ENCODE measurements around the gene AHCY.
"Not testable (repeated sequence)": the region's sequence is repeated elsewhere in the genome, so short reads cannot be mapped to it uniquely, and the experiment has no call there.

The AHCY gene

DNA sequence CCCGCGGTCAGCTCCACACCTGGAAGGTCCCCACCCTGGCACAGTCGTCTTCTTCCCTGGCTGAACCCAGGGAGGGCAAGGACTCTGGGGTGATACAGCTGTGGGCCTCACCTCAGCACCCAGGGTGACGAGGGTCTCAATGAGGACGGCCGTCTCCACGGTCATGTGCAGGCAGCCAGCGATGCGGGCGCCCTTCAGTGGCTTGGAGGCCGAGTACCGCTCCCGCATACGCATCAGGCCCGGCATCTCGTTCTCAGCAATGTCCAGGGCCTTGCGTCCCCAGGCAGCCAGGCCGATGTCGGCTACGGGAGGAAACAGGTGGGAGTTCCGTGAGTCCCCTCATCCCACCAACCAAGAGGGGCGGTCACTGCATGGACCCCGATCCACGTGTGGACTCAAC, 7.9 kb downstream of the AHCY start:
- DNase-seq: no peak

DNA sequence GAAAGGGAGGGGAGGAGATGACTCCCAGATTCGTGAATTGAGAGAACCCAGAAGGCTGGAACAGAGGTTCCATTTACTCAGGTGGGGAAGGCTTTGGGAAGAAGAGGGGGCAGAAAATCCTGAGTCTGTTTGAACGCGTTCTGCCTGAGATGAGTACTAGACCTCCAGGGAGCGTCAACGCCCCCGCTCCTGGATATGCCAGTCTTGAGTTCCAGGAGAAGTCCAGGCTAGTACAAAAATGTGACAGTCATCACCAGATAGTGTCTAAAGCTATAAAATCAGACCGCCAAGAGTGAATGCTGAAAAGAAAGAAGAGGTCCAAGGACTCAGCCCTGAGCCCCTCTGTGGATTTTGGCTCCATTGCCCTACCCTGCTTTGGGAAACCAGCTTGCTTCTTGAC, 8.6 kb downstream of the AHCY start:
- DNase-seq: no peak

DNA sequence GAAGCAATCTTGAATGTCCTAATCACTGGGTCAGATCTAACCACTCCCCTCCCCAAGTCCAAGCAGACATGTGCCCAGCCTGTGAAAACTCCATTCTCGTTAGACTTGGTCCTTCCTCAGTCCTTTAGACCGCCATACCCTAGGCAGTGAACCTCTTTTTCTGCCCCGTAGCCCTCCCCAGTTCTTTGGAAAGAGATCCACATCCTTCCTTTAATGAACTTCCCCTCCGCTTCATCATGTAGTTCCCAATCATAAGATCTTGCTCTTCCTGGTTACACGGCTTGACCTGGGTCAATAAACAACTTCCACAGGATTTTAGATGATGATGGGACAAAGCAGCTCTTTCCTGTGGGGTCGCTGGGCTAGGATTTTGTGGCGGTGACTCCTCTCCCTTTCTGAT, 9.6 kb downstream of the AHCY start:
- no peak for DNase-seq

DNA sequence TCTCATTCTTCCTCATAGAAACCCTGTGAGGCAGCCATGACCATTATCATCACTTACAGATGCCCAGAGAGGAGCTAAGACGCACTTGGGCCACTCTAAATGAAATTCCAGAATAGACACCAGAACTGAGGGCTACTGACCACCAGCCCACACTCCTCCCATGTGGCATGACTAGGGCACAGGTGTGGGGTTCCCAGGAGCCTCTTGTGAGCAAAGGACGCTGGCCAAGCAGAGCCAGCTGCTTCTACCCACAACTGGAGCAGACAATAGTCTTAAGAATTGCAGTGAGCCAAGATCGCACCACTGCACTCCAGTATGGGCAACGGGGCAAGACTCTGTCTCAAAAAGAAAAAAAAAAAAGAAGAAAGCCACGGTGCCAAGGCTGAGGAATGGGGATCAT, 10.0 kb downstream of the AHCY start:
- no peak for DNase-seq

DNA sequence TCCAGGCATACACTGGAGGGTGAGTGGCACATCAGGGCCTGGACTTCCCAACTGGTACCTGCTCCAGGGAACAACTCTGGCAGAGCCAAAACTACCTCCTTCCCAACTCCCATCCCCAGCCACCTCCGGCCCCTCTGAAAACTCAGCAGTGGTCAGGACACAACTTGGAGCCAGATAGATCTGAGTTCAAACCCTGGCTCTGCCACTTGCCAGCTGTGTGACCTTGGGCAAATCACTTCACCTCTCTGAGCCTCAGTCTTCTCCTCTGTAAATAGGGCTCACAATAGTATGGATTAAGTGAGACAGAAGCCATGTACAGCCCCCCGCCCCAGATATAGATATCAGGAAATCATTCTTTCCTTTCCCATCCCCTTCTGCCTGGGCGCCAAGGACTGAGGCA, 10.7 kb downstream of the AHCY start:
- DNase-seq: no peak

DNA sequence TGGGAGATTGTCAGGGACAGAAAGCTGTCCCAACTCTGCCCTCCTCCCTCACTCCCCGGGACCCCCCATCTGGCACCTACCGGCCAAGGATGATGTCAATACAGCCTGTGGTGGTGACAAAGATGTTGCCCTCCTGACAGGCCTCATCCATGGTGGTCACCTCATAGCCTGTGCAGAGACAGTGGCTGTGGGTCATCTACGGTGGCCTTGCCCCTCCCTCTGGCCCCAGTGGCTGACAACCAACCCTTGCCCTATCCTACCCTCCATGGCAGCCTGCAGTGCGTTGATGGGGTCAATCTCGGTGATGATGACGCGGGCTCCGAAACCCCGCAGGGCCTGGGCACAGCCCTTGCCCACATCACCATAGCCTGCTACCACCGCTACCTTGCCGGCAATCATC, 12.7 kb downstream of the AHCY start:
- DNase-seq: no peak

DNA sequence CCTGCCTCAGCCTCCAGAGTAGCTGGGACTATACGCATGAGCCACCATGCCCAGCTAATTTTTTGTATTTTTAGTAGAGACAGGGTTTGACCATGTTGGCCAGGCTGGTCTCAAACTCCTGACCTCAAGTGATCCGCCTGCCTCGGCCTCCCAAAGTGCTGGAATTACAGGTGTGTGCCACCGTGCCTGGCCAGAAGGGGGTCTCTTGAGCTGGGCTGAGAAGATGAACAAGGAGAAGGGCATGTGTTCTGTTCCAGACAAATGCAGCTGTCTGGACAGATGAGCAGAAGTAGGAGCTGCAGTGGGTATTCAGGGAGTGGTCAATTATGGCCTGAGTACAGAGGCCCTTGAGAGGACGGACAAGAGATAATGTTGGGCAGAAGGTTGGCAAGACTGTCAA, 15.7 kb downstream of the AHCY start:
- not testable (repeated sequence) for DNase-seq

DNA sequence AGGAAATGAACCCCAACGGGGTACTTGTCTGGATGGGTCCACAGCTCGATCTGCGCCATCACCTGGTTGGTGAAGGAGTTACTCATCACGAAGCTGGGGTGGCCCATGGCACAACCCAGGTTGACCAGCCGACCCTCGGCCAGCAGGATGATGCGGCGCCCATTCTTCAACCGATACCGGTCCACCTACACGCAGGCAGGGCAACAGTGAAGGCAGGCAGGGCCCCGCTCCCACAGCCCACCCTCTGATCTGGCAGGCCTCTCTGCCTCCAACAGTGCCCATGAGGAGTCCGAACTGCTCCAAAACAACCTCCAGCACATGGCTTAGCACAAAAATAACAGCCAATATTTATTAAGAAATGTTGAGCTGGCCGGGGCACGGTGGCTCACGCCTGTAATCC, 17.7 kb downstream of the AHCY start:
- no peak for DNase-seq

DNA sequence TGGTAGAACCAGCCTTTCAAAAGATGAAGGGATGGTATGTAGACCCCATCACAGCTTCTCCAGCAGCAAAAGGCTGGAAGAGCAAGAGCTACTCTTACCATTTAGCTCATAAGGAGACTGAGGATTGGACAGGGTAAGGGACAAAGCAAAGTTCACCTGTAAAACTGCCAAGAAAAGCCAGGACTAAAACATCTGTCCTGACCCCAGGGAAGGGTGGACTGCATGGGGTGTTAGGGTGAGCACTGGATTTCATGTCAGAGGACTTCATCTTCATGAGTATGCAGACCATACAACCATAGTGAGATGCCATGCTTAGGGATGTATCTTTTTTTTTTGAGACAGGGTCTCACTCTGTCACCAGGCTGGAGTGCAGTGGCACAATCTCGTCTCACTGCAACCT, 19.3 kb downstream of the AHCY start:
- no peak for DNase-seq

DNA sequence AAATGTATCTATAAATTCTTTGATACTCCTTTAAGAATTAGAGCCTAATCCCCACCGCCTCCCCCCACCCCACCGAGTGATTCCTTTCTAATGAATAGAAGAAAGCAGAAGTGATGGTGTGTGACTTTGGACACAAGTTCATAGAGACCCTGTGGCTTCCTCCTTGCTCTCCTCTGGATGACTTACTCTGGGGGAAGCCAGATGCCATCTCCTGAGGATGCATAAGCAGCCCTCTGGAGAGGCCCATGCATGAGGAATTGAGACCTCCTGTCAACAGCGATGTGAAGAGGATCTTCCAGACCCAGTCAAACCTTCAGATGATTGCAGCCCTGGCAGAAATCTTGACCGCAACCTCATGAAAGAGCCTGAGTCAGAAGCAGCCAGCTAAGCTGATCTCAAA, 21.1 kb downstream of the AHCY start:
- no peak for DNase-seq

DNA sequence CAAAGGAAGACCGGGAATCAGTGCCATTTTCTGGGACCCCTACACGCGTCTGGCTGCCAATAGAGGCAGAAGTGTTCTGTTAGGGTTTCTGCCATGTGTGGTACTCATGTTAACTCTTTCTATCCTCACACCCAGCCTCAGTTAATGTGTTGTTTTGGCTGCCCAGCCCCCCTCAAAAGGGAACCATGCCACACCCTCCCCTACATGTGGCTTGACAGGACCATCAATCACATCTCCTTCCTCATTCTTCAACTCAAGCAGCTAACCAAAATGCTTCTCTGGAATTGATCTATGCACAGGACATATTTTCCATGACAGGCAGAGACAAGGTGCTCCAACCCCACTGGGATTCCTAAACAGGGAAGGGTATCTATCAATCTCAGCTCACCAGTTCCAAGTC, 22.0 kb downstream of the AHCY start:
- DNase-seq: no peak

DNA sequence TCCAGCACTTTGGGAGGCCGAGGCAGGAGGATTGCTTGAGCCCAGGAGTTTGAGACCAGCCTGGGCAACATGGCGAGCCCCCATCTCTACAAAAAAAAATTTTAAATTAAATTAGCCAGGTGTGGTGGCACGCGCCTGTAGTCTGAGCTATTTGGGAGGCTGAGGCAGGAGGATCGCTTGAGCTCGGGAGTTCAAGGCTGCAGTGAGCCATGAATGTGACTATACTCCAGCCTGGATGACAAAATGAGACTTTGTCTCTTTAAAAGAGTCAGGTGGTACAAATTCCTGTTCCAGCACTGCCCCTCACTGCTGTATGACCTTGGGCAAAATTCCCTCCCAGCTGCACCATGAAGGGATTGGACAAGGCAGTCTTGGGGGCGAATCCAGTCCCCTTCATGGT, 28.5 kb downstream of the AHCY start:
- DNase-seq: no peak

DNA sequence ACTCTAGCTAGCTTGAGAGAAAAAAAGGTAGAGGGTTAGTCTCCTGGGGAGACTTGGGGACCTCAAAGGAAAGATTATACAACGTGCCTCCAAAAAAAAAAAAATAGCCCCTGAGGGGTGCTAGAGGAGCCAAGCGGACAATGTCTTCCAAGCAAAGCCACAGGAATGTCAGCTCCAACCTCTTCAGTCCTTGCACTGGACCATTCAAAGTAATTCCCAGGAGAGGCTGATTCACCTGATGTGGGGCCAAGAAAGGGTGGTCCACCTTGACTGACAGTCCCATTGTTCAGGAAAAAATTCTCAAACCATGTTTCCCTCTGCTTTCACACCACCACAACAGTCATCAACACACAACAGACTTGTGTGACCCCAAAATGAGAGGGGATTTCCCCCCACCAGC, 31.2 kb downstream of the AHCY start:
- DNase-seq: peak; percentile 88

DNA sequence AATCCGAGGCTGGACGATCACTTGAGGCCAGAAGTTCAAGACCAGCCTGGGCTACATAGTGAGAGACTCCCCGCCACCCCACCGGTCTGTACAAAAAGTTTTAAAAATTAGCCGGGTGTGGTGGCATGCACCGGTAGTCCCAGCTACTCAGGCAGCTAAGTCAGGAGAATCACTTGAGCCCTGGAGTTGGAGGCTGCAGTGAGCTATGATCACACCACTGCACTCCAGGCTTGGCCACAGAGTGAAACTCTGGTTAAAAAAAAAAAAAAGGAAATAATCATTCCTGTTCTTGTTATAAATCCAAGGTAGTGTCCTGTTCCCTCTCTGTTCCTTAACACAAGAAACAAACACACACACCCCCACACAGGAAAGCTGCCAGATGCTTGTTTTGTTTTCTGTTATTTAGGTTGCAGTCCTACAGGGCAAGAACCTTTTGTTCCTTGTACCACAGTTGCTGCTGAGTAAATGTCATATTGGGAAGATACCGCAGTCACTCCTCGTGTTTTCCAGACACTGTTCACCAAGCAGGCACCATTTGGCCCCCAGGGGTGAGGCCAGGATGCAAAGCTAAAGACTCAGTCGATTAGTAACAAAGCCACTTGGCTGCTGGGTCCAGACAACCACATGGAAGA, 33.0 kb downstream of the AHCY start:
- no peak for DNase-seq

DNA sequence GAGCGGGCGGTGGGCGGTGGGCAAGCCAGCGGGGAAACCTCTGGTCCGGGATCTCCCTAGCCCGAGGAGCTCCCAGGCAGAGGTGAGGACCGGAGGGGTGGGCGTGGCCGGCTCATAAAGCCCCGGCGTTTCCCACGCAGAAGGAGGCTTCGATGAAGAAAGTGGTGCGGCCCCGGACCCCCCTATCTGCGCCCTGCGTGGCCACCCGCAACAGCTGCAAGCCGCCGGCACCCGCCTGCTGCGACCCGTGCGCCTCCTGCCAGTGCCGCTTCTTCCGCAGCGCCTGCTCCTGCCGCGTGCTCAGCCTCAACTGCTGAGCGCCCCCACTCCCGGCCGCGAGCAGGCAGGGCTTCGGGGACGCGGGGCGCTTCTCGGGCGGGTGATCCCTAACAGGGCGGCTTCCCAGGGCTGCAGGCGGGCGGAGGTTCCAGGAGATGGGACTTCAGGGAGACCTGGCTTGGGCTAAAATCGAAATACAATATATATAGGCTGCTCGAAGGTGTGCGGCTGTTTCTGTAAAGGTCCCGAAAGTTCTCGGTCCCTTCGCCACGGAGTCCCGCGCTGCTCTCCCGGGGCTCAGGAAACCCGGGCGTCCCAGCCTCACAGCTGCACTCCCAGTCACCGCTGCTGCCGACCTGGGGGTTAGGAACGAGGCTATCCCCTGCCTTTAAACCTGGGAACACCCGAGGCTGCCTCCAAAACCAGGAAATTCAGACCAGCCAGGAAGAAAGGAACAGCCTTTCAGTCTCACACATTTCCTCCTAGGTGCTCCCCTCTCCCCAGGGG, 34.1 kb downstream of the AHCY start:
- DNase-seq: peak; percentile 25

DNA sequence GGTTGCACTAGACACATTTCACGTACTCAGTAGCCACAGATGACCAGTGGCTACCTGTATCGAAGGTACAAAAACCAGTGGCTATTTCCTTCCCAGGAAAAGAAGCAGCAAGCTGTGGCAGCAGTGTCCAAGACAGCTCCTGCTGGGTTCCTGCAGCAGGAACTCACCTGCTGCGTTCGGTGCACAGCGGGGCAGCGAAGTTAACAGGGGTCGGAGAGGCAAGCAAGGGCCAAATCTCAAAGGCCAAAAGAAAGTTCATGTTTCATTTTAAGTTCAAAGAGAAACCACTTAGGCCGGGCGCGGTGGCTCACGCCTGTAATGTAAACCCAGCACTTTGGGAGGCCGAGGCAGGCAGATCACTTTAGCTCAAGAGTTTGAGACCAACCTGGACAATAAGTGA, 35.0 kb downstream of the AHCY start:
- no peak for DNase-seq

DNA sequence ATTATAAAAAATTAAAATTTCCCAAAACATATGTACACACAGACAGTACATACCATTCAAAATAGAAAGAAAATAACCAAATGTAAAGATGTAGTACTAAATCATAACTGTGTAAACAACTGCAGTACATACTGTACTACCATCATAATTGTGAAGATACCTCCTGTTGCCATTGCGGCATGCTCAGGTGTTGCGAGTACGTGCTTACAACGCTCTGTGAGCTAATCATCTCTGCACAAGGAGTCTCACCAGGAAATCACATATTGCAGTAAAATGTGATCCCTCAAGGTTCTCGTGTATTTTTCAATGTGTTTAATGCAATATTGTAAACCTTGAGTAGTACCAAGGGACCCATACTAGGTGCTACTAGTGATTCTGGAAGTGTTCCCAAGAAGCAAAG, 39.0 kb downstream of the AHCY start:
- no peak for DNase-seq

DNA sequence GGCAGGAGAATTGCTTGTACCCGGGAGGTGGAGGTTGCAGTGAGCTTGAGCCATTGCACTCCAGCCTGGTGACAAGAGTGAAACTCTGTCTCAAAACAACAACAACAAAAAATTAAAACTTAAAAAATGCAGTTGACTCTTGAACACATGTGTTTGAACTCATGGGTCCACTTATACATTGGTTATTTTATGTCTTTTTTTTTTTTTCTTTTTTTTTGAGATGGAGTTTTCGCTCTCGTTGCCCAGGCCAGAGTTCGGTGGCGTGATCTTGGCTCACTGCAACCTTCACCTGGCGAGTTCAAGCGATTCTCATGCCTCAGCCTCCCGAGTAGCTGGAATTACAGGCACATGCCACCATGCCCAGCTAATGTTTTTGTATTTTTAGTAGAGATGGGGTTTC, 39.7 kb downstream of the AHCY start:
- not testable (repeated sequence) for DNase-seq

DNA sequence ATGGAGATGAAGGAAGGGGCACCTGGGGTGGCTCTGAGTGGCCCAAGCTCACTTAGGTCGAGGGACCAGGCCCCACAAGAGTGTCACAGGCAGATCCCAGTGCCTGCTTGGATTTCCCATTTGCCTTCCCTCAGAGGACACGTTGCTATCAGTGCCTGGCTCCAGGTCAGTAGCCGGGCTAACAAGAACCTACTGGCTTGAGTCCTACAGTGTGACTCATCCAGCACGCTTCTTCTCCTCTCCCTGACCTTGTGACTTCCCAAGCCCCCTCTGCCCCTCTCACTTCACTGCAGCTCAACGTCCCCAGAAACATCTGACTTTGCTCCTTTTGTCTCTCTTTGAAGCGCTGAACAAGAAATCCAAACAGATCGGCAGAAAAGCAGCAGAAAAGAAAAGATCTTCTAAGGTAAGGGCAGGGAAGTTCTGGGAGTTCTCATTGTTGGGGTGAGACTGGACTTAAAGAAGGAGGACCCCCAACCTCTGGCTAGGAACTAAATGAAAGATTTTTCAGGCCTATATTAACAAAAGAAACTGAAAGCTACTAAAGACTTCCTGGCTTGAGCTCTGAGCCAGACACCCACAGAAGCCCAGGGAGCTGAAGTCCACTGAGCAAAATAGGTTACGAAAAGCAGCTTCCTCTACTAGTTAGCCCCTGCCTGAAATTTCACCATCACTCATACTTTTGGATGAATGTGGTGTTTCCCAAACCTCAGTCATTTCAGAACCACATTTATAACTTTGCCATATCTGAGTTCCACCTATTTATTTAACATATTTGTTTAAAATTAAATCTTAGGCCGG, 40.5 kb downstream of the AHCY start:
- peak; percentile 32 for DNase-seq

DNA sequence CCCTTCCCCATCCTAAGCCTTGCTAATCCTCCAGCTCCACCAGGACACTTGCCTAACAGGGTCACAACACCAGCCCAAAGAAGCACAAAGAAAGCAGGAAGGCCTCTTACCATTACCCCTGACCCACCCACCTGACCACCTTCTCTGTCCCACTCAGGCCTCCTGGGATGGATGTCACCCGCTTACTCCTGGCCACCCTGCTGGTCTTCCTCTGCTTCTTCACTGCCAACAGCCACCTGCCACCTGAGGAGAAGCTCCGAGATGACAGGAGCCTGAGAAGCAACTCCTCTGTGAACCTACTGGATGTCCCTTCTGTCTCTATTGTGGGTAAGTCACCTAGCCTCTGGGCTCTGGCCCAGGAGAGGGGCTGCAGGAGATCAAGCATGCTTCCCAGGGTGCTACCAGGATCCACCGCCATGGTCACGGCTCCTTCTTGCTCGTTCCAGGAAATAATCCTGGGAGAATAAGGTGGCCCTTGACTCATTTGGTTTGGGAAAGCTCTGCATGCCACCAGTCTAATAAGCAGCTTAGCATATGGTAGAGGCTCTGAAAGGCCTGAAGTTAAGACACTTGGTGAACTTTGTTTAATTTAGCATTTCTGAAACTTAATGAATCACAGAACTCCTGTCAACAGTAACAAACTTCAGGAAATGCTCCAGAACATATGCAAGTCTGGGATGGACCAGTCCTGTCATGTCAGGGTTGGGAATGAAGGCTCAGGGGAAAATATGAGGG, 42.8 kb downstream of the AHCY start:
- DNase-seq: peak; percentile 31

DNA sequence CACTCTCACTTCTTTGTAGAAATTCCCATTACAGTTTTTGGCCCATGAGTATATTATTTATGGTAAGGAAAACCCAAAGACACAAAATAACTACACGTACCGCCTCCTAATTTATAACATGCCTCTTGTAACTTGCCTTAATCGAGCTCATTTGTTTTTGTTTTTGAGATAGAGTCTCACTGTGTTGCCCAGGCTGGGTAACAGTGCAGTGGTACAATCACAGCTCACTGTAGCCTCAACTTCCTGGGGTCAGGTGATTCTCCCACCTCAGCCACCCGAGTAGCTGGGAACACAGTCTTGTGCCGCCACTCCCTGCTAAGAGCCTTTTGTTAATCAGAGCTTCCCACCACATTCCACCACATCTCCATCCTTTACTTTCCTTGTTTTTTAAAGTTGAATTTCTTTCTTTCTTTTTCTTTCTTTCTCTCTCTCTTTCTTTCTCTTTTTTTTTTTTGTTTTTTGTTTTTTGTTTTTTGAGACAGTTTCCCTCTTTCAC, 46.5 kb downstream of the AHCY start:
- DNase-seq: no peak

DNA sequence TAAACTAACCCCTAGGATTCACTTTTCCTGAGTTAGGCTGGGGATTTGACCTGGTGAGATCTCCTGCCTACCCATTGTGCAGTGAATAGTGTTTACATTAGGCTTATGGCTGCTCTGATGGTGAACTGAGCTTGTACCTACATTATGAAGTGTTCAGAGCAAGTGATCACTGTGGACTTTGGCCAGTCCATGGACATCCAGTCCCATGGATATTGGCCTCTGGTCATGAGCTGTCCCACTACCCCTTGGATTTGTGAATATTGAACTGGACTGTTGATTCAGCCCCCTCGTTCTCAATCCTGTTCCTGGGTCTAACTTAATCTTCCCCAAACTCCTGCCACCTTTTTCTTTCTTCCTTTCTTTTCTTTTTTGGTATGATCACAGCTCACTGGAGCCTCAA, 48.2 kb downstream of the AHCY start:
- no peak for DNase-seq

DNA sequence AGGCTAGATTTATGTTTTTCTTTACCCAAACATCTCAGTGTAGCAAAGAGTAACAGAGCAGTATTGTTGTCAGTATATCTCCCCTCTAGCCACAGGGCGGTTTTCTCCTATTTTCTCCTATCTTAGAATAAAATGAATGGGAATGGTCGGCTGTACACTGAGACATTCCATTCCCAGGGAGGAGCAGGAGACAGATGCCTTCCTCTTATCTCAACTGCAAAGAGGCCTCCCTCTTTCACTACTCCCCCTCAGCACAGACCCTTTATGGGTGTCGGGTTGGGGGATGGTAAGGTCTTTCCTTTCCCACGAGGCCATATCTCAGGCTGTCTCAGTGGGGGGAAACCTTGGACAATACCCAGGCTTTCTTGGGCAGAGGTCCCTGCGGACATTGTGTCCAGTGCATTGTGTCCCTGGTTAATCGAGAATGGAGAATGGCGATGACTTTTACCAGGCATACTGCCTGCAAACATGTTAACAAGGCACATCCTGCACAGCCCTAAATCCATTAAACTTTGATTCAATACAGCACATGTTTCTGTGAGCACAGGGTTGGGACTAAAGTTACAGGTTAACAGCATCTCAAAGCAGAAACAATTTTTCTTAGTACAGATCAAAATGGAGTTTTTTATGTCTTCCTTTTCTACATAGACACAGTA, 50.6 kb downstream of the AHCY start:
- DNase-seq: not testable (repeated sequence)

Measured in fibroblast of upper back skin (primary cell).